ENCODE results near the gene IL32.
"Not testable (repeated sequence)": the region's sequence is repeated elsewhere in the genome, so short reads cannot be mapped to it uniquely, and the experiment has no call there.

Gene IL32

GRCh38 chr16:3076577-3076976, 11.1 kb downstream of the IL32 start:
- DNase-seq (ENCODE audit: low read depth) = no peak
- H3K4me3 ChIP-seq (ENCODE audit: low read length) = no peak overlapping the region

DNA sequence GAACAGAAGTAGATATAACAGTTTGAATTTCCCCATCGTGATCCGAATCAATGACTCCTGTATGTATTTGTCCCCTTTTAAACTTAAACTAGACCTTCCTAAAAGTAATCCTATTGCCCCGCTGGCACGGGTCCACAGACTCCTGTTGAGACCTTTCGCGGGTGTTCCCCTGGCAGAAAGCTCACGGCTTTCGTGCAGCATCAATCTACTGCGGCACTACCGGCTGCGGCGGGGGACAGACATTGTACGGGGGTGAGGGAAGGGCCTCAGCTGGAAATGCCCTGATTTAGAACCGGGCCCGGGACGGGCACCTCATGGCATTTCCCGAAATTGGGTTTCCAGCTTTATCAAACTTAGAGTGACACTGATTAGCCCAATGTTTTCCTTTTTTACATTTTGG, 14.6 kb downstream of the IL32 start:
- DNase-seq (ENCODE audit: low read depth) = no peak
- TF ChIP-seq, protein P1, sequence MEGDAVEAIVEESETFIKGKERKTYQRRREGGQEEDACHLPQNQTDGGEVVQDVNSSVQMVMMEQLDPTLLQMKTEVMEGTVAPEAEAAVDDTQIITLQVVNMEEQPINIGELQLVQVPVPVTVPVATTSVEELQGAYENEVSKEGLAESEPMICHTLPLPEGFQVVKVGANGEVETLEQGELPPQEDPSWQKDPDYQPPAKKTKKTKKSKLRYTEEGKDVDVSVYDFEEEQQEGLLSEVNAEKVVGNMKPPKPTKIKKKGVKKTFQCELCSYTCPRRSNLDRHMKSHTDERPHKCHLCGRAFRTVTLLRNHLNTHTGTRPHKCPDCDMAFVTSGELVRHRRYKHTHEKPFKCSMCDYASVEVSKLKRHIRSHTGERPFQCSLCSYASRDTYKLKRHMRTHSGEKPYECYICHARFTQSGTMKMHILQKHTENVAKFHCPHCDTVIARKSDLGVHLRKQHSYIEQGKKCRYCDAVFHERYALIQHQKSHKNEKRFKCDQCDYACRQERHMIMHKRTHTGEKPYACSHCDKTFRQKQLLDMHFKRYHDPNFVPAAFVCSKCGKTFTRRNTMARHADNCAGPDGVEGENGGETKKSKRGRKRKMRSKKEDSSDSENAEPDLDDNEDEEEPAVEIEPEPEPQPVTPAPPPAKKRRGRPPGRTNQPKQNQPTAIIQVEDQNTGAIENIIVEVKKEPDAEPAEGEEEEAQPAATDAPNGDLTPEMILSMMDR (conservative IDR thresholded peaks at IDR 0.05; ENCODE audit: low read depth, low read length) = no peak
- H3K4me3 ChIP-seq (ENCODE audit: low read length) = no peak overlapping the region

More at GRCh38 chr16:3076577-3076976, 11.1 kb downstream of the IL32 start:
- TF ChIP-seq, protein P1 (conservative IDR thresholded peaks at IDR 0.05; ENCODE audit: low read depth, low read length) = no peak

DNA sequence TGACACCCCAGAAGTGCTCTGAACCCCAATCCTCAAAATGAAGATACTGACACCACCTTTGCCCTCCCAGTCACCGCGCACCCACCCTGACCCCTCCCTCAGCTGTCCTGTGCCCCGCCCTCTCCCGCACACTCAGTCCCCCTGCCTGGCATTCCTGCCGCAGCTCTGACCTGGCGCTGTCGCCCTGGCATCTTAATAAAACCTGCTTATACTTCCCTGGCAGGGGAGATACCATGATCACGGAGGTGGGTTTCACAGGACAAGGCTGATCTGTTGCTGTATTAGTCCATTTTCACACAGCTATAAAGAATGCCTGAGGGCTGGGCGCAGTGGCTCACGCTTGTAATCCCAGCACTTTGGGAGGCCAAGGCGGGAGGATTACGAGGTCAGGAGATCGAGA, 16.5 kb downstream of the IL32 start:
- DNase-seq (ENCODE audit: low read depth); H3K4me3 ChIP-seq (ENCODE audit: low read length): not testable (repeated sequence)

DNA sequence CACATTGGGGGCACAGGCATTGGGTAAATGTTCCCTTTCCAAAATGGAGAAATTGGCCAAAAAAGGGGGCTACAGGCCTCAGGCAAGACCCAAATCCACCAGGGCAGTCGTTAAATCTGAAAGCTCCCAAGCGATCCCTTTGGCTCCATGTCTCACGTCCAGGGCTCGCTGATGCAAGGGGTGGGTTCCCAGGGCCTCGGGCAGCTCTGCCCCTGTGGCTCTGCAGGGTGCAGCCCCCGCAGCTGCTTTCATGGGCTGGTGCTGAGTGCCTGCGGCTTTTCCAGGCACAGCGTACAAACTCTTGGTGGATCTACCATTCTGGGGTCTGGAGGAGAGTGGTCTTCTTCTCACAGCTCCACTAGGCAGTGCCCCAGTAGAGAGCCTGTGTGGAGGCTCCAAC, 18.0 kb downstream of the IL32 start:
- DNase-seq (ENCODE audit: low read depth); H3K4me3 ChIP-seq (ENCODE audit: low read length): not testable (repeated sequence)

GRCh38 chr16:3084491-3084890, 19.1 kb downstream of the IL32 start:
- no peak for DNase-seq (ENCODE audit: low read depth)
- TF ChIP-seq, protein P1 (conservative IDR thresholded peaks at IDR 0.05; ENCODE audit: low read depth, low read length) = no peak
- no peak overlapping the region for H3K4me3 ChIP-seq (ENCODE audit: low read length)

GRCh38 chr16:3084969-3085670, 19.7 kb downstream of the IL32 start:
- TF ChIP-seq, protein P1 (conservative IDR thresholded peaks at IDR 0.05; ENCODE audit: low read depth, low read length) = no peak
- H3K4me3 ChIP-seq (ENCODE audit: low read length) = no peak overlapping the region
- no peak for DNase-seq (ENCODE audit: low read depth)

GRCh38 chr16:3085868-3086595, 20.6 kb downstream of the IL32 start:
- DNase-seq (ENCODE audit: low read depth) = no peak
- H3K4me3 ChIP-seq (ENCODE audit: low read length) = no peak overlapping the region
- TF ChIP-seq, protein P1 (conservative IDR thresholded peaks at IDR 0.05; ENCODE audit: low read depth, low read length) = no peak

- no peak for DNase-seq (ENCODE audit: low read depth)
- H3K4me3 ChIP-seq (ENCODE audit: low read length) = no peak overlapping the region
- TF ChIP-seq, protein P1 (conservative IDR thresholded peaks at IDR 0.05; ENCODE audit: low read depth, low read length) = no peak
Observed at GRCh38 chr16:3086596-3087242, 21.3 kb downstream of the IL32 start.
